Effector CD4-positive, alpha-beta T cell (primary cell): ENCODE measurements around the gene UBE2F.
"Not testable (repeated sequence)": the region's sequence is repeated elsewhere in the genome, so short reads cannot be mapped to it uniquely, and the experiment has no call there.

Experiments
- DNase-seq: peaks from one replicate; pipeline ENCODE4 v3.0.0-alpha.2; 2020

The UBE2F gene

GRCh38 chr2:237946423-237946822 is 20.4 kb upstream of the UBE2F start:
- DNase-seq = no peak

GRCh38 chr2:237951354-237951753 is 15.5 kb upstream of the UBE2F start:
- DNase-seq = not testable (repeated sequence)

GRCh38 chr2:237951878-237952277 is 14.9 kb upstream of the UBE2F start:
- no peak for DNase-seq

- no peak for DNase-seq
Measured at GRCh38 chr2:237952851-237953250, 14.0 kb upstream of the UBE2F start.

GRCh38 chr2:237955640-237956401 is 11.0 kb upstream of the UBE2F start:
- no peak for DNase-seq

- no peak for DNase-seq
Measured at GRCh38 chr2:237956402-237956736, 10.4 kb upstream of the UBE2F start.

DNA sequence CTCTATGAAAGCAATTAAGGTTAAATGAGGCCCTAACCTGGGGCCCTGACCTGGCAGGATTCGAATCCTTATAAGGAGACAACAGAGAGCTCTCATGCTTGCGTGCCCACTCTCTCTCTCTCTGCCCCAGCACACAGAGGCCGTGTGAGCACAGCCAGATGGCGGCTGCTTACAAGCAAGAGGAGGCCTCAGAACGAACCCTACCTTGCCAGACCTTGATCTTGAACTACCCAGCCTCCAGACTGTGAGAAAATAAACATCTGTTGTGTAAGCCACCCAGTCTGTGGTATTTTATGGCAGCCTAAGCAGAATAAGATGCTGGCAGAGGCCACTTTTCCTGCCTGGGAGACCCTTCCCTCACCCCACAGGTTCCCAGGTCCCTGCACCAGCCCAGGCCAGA is 5.2 kb upstream of the UBE2F start:
- no peak for DNase-seq

GRCh38 chr2:237962432-237963084 is 4.3 kb upstream of the UBE2F start:
- no peak for DNase-seq

DNA sequence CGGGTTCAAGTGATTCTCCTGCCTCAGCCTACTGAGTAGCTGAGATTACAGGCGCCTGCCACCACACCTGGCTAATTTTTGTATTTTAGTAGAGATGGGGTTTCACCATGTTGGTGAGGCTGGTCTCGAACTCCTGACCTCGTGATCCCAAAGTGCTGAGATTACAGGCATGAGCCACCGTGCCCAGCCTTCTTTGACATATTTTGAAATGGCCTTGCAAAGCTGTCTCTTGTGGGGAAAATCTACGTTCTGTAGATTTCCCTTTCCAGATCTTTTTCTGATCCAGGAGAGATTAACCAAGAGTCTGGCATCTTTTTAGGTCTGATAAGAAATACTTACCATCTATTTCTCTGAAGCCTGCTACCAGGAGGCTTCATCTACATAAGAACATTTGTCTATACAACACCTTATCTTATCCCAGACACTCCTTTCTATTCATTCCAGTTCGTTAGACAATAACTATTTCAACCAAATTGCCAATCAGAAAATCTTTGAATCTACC is 3.3 kb upstream of the UBE2F start:
- DNase-seq = not testable (repeated sequence)

DNA sequence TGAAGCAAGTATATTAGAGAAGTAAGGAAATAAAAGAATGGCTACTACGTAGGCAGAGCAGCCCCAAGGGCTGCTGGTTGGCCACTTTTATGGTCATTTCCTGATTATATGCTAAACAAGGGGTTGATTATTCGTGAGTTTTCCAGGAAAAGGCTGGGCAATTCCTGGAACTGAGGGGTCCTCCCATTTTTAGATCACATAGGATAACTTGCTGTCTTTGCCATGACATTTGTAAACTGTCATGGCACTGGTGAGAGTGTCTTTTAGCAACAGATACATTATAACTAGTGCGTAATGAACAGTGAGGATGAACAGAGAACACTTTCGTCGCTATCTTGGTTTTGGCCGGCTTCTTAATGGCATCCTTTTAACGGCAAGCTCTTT is 2.6 kb upstream of the UBE2F start:
- DNase-seq = no peak

DNA sequence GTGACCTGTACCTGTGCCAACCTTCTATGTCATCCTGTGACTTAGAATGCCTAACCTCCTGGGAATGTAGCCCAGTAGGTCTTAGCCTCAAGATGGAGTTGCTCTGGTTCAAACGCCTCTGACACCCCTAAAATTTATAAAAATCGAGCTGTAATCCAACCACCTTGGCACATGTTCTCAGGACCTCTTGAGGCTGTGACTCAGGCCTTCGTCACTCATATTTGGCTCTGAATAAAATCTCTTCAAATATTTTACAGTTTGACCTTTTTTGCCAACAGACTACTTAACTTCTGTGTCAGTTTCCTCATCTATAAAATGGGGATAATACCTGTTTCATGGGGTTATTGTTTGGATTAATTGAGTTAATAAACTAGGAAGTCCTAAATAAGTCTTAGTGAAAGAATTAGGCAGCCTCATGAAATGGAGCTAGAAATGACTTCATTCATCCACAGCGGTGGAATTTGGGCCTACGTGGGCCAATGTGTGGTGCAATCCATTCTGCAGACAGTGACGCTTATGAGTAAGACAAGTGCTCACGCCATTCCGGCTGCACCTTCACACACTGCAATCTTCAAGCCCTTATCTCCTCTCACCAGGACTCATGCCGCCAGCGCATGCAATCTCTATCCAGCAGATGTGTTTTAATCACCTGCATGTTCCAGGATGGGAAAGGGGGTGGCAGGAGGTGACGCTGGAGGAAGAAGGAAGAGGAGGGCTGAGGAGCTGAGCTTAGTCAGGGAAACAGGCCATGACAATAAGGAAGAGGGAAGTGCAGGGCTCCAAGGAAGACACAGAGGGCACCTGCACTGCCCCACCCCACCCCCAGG is 2.0 kb upstream of the UBE2F start:
- no peak for DNase-seq

DNA sequence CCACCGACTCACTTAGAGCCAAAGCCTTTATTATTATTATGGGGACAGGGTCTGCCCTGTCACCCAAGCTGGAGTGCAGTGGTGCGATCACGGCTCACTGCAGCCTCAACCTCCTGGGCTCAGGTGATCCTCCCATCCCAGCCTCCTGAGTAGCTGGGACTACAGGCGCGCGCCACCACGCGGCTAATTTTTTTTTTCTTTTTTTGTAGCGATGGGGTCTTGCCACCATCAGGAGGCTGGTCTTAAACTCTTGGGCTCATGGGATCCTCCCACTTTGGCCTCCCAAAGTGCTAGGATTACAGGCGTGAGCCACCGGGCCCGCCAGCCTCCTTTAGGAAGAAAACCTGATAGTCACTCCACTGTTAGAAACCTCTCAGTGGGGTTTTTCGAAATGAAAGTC is 970 bp upstream of the UBE2F start:
- not testable (repeated sequence) for DNase-seq

DNA sequence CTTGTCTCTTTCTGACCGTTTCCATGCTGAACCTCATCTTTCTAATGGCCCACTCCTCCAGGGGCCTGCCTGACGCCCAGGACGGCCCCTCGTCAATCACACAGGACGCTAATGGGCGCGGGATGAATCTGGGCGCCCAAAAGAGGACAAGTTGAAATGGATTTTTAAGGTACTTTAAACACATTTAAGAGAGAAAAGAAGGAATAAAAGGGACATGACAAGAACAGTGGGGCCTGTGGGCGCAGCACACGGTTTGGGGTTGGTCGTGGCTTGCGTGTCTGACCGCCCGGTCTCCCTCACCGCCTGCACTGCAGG is 607 bp upstream of the UBE2F start:
- no peak for DNase-seq

DNA sequence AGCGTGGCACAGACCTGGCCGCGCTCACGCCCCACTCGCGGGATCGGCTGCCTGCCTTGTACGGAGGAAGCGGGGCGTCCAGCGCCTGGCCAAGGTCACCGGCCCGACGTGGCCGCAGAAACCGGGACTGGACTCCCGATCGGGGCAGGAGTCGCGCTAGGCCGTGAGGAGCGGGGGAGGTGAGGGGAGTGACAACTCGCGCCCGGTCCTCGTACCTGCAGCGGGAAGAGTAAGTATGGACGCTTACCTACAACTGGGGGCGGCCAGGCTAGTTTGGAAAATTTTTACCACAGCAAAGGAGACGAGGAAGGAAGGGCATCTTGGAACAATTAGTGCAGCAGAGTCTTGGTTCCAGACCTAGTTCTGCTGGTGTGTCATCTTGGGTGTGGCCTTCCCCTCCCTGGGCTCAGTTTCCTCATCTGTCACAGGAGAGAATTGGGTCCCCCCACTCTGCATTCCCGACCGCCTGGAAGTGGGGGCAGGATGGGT is 693 bp downstream of the UBE2F start:
- no peak for DNase-seq

DNA sequence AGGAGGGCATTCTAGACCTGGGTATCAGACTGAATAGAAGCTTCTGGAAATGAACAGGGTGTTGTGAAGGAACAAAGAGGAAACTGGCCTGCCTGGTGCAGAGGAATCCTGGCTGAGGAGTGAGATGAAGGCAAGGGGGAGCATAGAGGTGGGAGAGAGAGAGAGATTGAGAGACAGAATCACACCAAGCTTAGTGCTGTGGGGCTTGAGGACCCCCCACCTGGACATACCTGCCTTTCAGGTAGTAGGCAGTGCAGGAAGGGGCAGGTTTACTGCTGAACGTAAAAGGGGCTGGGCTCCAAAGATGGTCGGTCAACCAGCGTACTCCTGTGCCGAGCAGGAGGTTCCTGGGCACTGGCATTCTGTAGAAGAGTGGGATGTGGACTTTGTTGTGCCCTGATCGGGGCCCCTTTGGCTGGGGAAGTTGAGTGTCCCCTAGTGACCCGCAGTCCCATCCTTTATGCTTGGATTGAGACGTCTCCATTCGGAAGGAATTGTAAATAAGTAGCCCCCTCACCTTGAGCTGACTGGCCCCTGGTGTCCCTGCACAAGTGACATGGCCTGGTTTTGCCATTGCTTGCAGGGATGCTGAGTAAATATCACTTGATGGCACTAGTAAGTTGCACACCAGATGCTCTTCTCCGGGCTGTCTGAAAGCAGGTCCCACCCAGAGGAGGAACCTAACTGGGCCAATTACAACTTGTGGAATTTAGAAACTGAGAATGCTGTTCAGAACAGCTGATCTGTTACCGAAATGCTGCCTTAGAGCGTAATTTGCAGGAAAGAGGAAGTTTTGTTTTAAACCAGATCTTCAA is 1.4 kb downstream of the UBE2F start:
- DNase-seq = peak; percentile 23

DNA sequence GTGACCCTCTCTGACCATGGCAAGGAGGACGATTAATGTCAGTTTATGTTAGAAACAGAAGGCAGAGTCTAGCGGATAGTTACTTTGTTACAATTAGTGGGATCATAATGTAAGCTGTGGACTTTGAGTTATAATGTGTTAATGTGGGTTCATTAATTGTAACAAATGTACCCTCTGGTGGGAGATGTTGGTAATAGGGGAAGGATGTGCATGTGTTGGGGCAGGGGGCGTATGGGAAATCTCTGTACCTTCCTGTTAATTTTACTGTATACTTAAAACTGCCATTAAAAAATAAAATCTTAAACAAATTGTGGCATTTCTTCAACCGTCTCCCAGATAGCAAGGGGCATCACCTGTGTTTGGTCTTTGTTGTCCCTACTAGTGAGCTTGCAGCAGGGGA is 4.8 kb downstream of the UBE2F start:
- no peak for DNase-seq

- DNase-seq = no peak
Measured at GRCh38 chr2:237972211-237972610, 5.4 kb downstream of the UBE2F start.

DNA sequence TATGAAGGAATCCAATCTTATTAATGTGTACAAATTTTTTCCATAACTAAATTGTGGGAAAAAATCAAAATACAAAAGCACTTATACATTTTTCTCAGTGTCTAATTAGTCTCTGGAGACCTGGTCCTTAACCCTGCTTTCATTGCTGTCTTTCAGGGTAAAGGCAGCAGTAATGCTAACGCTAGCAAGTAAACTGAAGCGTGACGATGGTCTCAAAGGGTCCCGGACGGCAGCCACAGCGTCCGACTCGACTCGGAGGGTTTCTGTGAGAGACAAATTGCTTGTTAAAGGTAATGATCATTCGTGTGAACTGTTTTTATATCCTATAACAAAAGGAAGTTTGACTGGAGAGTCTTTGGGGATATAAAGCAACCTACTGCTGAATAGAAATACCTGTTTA is 6.1 kb downstream of the UBE2F start:
- no peak for DNase-seq

DNA sequence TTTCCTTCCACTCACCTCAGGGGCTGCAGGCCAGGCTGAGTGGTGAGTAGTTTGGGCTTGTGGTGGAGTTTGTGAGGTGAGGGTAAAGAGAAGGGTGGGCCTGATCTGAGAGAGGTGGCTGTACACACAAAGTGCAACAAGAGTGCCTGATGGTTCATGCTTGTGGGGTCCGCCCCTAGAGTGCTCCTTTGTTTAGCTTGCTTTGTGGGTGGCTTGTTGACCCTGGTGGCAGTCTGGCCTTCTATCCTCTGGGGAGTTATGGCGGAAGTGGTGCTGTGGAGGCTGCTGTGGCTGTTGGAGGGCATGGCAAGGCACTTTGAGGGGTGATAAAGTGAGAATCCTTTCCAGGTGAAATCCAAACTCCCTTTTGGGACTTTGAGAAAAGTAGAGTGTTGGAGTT is 10.6 kb downstream of the UBE2F start:
- DNase-seq = no peak

DNA sequence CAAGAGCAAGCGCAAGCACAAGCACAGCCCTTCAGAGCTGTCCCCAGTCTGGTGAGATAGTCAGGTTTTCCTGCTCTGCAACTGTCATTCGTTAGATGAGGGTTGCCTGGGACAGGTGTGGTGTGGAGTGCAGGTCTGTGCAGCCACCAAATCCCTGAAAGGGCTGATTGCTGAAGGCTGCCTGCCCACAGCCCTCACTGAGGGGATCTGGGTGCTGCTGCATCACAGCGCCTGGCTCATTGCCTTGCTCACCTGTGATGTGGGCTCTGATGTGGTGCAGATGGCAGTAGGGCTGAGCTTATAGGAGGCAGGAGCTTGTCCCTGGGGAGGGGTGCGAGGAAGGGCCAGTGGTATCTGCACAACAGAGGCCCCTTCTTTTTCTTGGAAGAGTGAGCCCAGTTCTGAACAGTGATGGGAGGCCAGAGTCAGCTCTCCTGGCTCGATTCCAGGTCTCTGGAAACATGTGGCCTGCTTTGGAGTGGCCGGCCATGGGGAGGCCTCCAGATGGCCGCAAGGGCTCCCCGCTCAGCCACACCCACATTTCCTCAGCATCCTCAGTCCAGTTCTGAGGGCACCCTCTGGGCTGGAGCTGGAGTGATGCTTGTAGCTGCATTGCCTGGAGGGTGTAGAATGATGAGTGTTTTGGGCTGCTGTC is 11.4 kb downstream of the UBE2F start:
- DNase-seq = no peak

GRCh38 chr2:237979331-237979730 is 12.5 kb downstream of the UBE2F start:
- no peak for DNase-seq

- DNase-seq = no peak
Measured at GRCh38 chr2:237980087-237980486, 13.3 kb downstream of the UBE2F start.
